K562 (cell line): ENCODE measurements around the gene MEAK7. TPM values are rescaled to one million over a fixed set of nuclear protein-coding genes. Genes with fewer than 3 reads are reported as not detected.

ENCODE experiments used
- BMI1 ChIP-seq: fragments of 150-350 bp; IDR thresholded peaks from 2 replicates; pipeline ENCODE4 v1.6.1; 2014; ENCODE audit warnings: low read length
- CBX1 ChIP-seq: sonication (generic); IDR thresholded peaks from 2 replicates; pipeline ENCODE4 v1.6.1; 2016; ENCODE audit warnings: antibody characterized with exemption, low read depth, mild to moderate bottlenecking
- DPF2 ChIP-seq: fragments of 450-650 bp; IDR thresholded peaks from 2 replicates; pipeline ENCODE4 v1.6.1; 2016
- ETS1 ChIP-seq: conservative IDR thresholded peaks from 2 replicates; pipeline ENCODE4 v1.6.1; 2011; ENCODE audit warnings: low read depth, mild to moderate bottlenecking, low read length; ENCODE audit not compliant: control insufficient read depth
- FOXK2 ChIP-seq, 2 experiments: fragments of 450-650 bp; IDR thresholded peaks in 1 of 2; conservative IDR thresholded peaks in 1 of 2; 2 replicates each; pipeline ENCODE4 v1.6.1; 2016; ENCODE audit warnings: low read depth in 2 of 2, mild to moderate bottlenecking in 1 of 2
- PHF8 ChIP-seq: fragments of 200-600 bp; sonication (generic); IDR thresholded peaks from 2 replicates; pipeline ENCODE4 v1.6.1; 2012; ENCODE audit warnings: mixed run types, mild to moderate bottlenecking, inconsistent platforms, low read length, moderate library complexity, borderline replicate concordance
- PRDM10 ChIP-seq: fragments of 450-650 bp; IDR thresholded peaks from 2 replicates; pipeline ENCODE4 v1.6.1; 2018; ENCODE audit not compliant: partially characterized antibody
- SIN3A ChIP-seq, 2 experiments: fragments of 150-350 bp in 1 of 2; IDR thresholded peaks; 2 replicates each; pipeline ENCODE4 v1.6.1; 2011 to 2016; ENCODE audit warnings: borderline replicate concordance in 2 of 2, low read depth in 2 of 2, low read length in 2 of 2, mild to moderate bottlenecking in 2 of 2, moderate library complexity in 2 of 2; ENCODE audit not compliant: control insufficient read depth in 1 of 2
- ZBTB40 ChIP-seq, 2 experiments: fragments of 450-650 bp in 1 of 2; sonication (generic) in 1 of 2; formaldehyde crosslinking in 1 of 2; IDR thresholded peaks; 2 replicates each; pipeline versions ENCODE4 v1.7.1 to v1.9.0; 2016 to 2022; ENCODE audit warnings: inconsistent platforms in 1 of 2, mild to moderate bottlenecking in 1 of 2, missing genetic modification reagents in 1 of 2
- polyA plus RNA-seq, 8 experiments: library from polyadenylated mRNA; depleted of rRNA in 4 of 8; stranded (reverse) in 5 of 8; unstranded in 3 of 8; fragments of >200 nt; fragmentation: Nextera tagmentation in 2 of 8; fragmentation: Illumina TruSeq in 1 of 8; extraction: Ambion mirVana in 2 of 8; extraction: Trizol in 1 of 8; gene quantifications; 2 replicates each; pipeline versions ENCODE4 v1.2.1 to v1.2.3, GENCODE V29; 2011 to 2014; ENCODE audit warnings: inconsistent platforms in 1 of 8, missing spikeins in 1 of 8
- total RNA-seq, 7 experiments: library from RNA; depleted of rRNA in 6 of 7; stranded (reverse); fragments of >200 nt in 6 of 7; fragmentation: Illumina TruSeq in 2 of 7; extraction: Trizol in 2 of 7; gene quantifications; 2 replicates each; pipeline versions ENCODE4 v1.2.1 to v1.2.3, GENCODE V29; 2011 to 2021; ENCODE audit warnings: low replicate concordance in 1 of 7

The MEAK7 gene
- total and polyA plus RNA-seq, 9 of the 15 experiments (the other 6 are each of a cell fraction or from before 2014, with no cell fraction given) = 1.4 to 14.5 (median 6.3) TPM

- TF ChIP-seq PHF8 (peak; percentile 90), BMI1 (peak; percentile 65; the same call in 1 of the 2 replicates), DPF2 (peak; percentile 57), FOXK2 (conservative IDR thresholded peaks at IDR 0.05 in 1 of 2, IDR thresholded peaks at IDR 0.05 in 1 of 2; ENCODE audit: low read depth in 2 of 2) (peak; percentile 22 to 58; a peak in 1 of 4 replicates), SIN3A (IDR thresholded peaks at IDR 0.05; ENCODE audit: borderline replicate concordance in 2 of 2, control insufficient read depth in 1 of 2, low read depth in 2 of 2, low read length in 2 of 2) (peak in 1 of 2 experiments; percentile 50; a peak in 1 of 4 replicates), CBX1 (peak; percentile 81; the same call in 1 of the 2 replicates), ETS1 (peak; percentile 40; the same call in 1 of the 2 replicates), PRDM10 (peak; percentile 94), ZBTB40 (IDR thresholded peaks at IDR 0.05) (peak; percentile 43), ZBTB40 (CRISPR knock-in tag; IDR thresholded peaks at IDR 0.05) (no peak)
These were observed at the start of gene MEAK7 (continued) for GRCh38 chr16:84504420-84505248.
